CD8-positive, alpha-beta memory T cell (primary cell): ENCODE data around the gene IQSEC1. TPM values are rescaled to one million over a fixed set of nuclear protein-coding genes. Genes with fewer than 3 reads are reported as not detected.

Experiments
- CTCF ChIA-PET: fragments of 350-600 bp; sonication (Branson Sonifier 250); formaldehyde crosslinking; loops from one replicate; lab custom pipeline; 2021; ENCODE audit warnings: antibody characterized with exemption; lab: Charles Lee
- POLR2A ChIA-PET: fragments of 350-600 bp; sonication (Branson Sonifier 250); formaldehyde crosslinking; loops from one replicate; lab custom pipeline; 2021; ENCODE audit warnings: antibody characterized with exemption; lab: Charles Lee
- DNase-seq, 5 donors: peaks; one replicate each; pipeline versions ENCODE4 v3.0.0 to v3.0.0-alpha.2; 2020 to 2022; ENCODE audit warnings: mixed read lengths in 1 of 5
- H3K27ac ChIP-seq: one replicate; pipeline ENCODE4 v1.7.0; 2013; ENCODE audit warnings: low read depth, mild to moderate bottlenecking, low read length, moderate library complexity
- H3K27me3 ChIP-seq: 2 replicates; pipeline ENCODE4 v1.7.0; 2013; ENCODE audit warnings: low read length, mild to moderate bottlenecking; ENCODE audit not compliant: insufficient read depth, poor library complexity, severe bottlenecking
- H3K36me3 ChIP-seq: 2 replicates; pipeline ENCODE4 v1.7.0; 2013; ENCODE audit warnings: mild to moderate bottlenecking, low read length, moderate library complexity; ENCODE audit not compliant: insufficient read depth
- H3K4me1 ChIP-seq: 2 replicates; pipeline ENCODE4 v1.7.0; 2013; ENCODE audit warnings: mild to moderate bottlenecking, low read length, moderate library complexity; ENCODE audit not compliant: insufficient read depth
- H3K4me3 ChIP-seq: 2 replicates; pipeline ENCODE4 v1.7.0; 2013; ENCODE audit warnings: mild to moderate bottlenecking, low read length
- H3K9me3 ChIP-seq: 2 replicates; pipeline ENCODE4 v1.7.0; 2013; ENCODE audit warnings: mild to moderate bottlenecking, low read length
- H3K27ac Mint-ChIP-seq, 8 donors: one replicate each; pipeline ENCODE4 v1.8.0; 2020 to 2021; ENCODE audit warnings: mixed read lengths in 8 of 8, mild to moderate bottlenecking in 6 of 8, inconsistent platforms in 3 of 8, moderate library complexity in 3 of 8
- H3K27me3 Mint-ChIP-seq, 2 donors: one replicate each; pipeline ENCODE4 v1.8.0; 2020 to 2021; ENCODE audit warnings: mixed read lengths in 2 of 2, mild to moderate bottlenecking in 1 of 2, moderate library complexity in 1 of 2
- H3K36me3 Mint-ChIP-seq, 3 donors: one replicate each; pipeline ENCODE4 v1.8.0; 2020 to 2021; ENCODE audit warnings: mixed read lengths in 3 of 3, inconsistent platforms in 1 of 3, mild to moderate bottlenecking in 1 of 3
- H3K4me1 Mint-ChIP-seq, 3 donors: one replicate each; pipeline ENCODE4 v1.8.0; 2020 to 2021; ENCODE audit warnings: mixed read lengths in 3 of 3, inconsistent platforms in 1 of 3, mild to moderate bottlenecking in 1 of 3
- H3K4me3 Mint-ChIP-seq, 7 donors: one replicate each; pipeline ENCODE4 v1.8.0; 2020 to 2021; ENCODE audit warnings: mixed read lengths in 7 of 7, mild to moderate bottlenecking in 6 of 7, moderate library complexity in 4 of 7, inconsistent platforms in 2 of 7
- H3K9me3 Mint-ChIP-seq, 5 donors: one replicate each; pipeline ENCODE4 v1.8.0; 2020 to 2022; ENCODE audit warnings: mixed read lengths in 5 of 5, mild to moderate bottlenecking in 3 of 5, moderate library complexity in 2 of 5, inconsistent platforms in 1 of 5
- polyA plus RNA-seq: library from polyadenylated mRNA; unstranded; fragments of 300-500 nt; fragmentation: Illumina TruSeq; gene quantifications from one replicate; pipeline ENCODE4 v1.2.3, GENCODE V29; 2021
- total RNA-seq, 2 experiments: library from RNA; stranded (reverse); gene quantifications; one replicate each; pipeline ENCODE4 v1.2.3, GENCODE V29; 2021

Gene IQSEC1
- total and polyA plus RNA-seq, 3 experiments from 2014 or later, result 18.5 to 33.7 (median 19.8) TPM

DNA sequence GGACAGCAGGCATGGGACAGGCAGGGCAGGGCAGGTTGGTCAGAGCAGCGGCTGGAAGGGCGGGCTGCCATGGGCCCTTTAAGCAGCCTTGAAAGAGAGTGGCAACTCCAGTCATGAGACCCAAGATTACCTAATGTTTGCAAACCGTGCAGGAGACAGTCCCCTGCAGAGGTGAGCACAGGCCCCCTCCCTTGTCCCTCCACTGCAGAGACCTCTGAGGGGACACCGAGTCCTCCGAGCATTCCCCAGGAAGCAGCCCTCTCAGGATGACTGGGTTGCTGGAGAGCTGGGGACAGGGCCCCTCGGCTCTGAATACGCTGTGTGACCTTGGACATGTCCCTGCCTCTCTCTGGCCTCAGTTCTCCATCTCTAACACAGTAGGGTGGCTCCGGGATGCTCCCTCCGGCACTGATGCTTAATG is 81.4 kb downstream of the IQSEC1 start:
- Histone ChIP-seq H3K4me1 (peaks cover 48% of the 10 kb centered on the region), H3K4me3 (no peak overlapping the region), H3K9me3 (no peaks in the 10 kb centered on the region), H3K27ac (no peak overlapping the region), H3K27me3 (no peaks in the 10 kb centered on the region), H3K36me3 (peaks cover 2% of the 10 kb centered on the region)
- Mint-ChIP-seq H3K36me3 (peaks cover 3 to 38% (median 4%) of the 10 kb centered on the region in 3 donors), H3K27ac (peak overlapping the region in 4 of 8 donors; percentile 25 to 76 (median 54)), H3K9me3 (no peaks in the 10 kb centered on the region), H3K4me1 (peaks cover 51 to 75% (median 60%) of the 10 kb centered on the region in 3 donors), H3K4me3 (peak overlapping the region in 6 of 7 donors; percentile 32 to 65 (median 48)), H3K27me3 (no peaks in the 10 kb centered on the region)
- CTCF ChIA-PET, result interaction anchor here (10.0 kb wide), 1 partner anchor 18 kb away, joined by 134 read pairs; no protein-coding TSS in a partner anchor
- DNase-seq, result peak in 1 of 5 donors; percentile 30
- POLR2A ChIA-PET, result no interaction called here

DNA sequence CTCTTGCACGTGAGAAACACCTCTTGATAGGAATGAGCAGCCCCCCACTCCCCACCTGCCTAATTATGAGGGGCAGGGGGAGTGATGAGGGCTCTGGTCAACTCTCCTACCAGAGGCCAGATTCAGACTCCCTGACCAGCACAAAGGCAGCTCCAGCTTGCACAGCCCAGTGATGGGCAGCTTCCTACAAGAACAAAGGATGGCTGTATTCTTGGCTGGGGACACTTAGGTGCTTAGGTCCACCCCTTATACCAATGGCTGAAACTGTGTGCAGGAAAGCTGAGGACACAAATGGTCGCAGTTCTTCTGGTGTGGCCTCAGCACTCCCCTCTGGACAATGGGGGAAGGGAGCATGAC is 81.8 kb downstream of the IQSEC1 start:
- H3K9me3 ChIP-seq, result no peaks in the 10 kb centered on the region
- Mint-ChIP-seq H3K27ac (peak overlapping the region in 3 of 8 donors; percentile 25 to 76 (median 64)), H3K27me3 (no peaks in the 10 kb centered on the region), H3K9me3 (no peaks in the 10 kb centered on the region), H3K36me3 (peaks cover 1 to 34% (median 3%) of the 10 kb centered on the region in 3 donors), H3K4me1 (peaks cover 48 to 74% (median 56%) of the 10 kb centered on the region in 3 donors), H3K4me3 (peak overlapping the region in 6 of 7 donors; percentile 32 to 65 (median 48))
- DNase-seq, result peak in 1 of 5 donors; percentile 41
- ChIA-PET POLR2A (no interaction called here), CTCF (no interaction called here)
- H3K4me3 ChIP-seq, result no peak overlapping the region
- H3K4me1 ChIP-seq, result peaks cover 52% of the 10 kb centered on the region
- no peaks in the 10 kb centered on the region for H3K27me3 ChIP-seq
- no peak overlapping the region for H3K27ac ChIP-seq
- H3K36me3 ChIP-seq, result no peaks in the 10 kb centered on the region

DNA sequence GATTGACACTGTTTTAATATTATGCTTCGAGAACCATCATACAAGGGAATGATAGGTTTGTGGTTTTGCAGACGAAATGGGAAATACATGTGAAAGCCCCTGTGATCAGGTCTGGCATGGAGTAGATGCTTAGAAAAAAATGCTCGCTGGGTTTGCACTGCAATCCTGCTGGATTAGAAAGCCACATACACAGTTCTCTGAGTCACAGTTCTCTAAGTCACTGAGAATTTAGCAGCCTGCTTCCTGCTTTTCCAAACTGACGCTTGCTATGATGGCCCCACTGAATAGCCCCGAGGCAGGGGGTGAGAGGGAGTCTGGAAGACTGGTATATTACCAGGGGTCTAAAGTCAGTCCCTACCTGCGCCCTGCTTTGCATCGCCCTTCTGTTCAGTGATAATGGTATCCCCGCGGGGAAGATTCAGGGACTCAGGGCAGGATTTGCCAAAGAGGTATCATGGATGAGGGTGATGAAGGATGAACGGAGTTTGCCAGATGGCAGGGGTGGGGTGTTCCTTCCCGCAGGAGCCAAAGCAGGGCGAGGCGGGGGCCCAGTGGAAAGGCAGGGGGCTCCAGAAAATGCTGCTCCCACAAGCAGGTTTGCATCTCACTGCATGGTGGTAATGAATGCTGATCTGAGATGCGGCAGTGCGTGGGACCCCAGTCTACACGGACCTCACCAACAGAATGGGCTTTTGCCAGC is 82.3 kb downstream of the IQSEC1 start:
- no peak overlapping the region for H3K27ac ChIP-seq
- no peaks in the 10 kb centered on the region for H3K9me3 ChIP-seq
- peaks cover 1 to 31% (median 3%) of the 10 kb centered on the region in 3 donors for H3K36me3 Mint-ChIP-seq
- CTCF ChIA-PET, result interaction anchor here (1.8 kb wide), 1 partner anchor 10 kb away, joined by 5 read pairs; no protein-coding TSS in a partner anchor
- H3K27me3 ChIP-seq, result no peaks in the 10 kb centered on the region
- H3K27ac Mint-ChIP-seq, result peak overlapping the region in 3 of 8 donors; percentile 25 to 76 (median 28)
- H3K4me1 ChIP-seq, result peaks cover 55% of the 10 kb centered on the region
- no peaks in the 10 kb centered on the region for H3K27me3 Mint-ChIP-seq
- H3K36me3 ChIP-seq, result no peaks in the 10 kb centered on the region
- no peak overlapping the region for H3K4me3 ChIP-seq
- peak in 1 of 5 donors; percentile 25 for DNase-seq
- no peaks in the 10 kb centered on the region for H3K9me3 Mint-ChIP-seq
- POLR2A ChIA-PET, result no interaction called here
- peak overlapping the region in 3 of 7 donors; percentile 32 to 60 (median 36) for H3K4me3 Mint-ChIP-seq
- H3K4me1 Mint-ChIP-seq, result peaks cover 48 to 75% (median 51%) of the 10 kb centered on the region in 3 donors

DNA sequence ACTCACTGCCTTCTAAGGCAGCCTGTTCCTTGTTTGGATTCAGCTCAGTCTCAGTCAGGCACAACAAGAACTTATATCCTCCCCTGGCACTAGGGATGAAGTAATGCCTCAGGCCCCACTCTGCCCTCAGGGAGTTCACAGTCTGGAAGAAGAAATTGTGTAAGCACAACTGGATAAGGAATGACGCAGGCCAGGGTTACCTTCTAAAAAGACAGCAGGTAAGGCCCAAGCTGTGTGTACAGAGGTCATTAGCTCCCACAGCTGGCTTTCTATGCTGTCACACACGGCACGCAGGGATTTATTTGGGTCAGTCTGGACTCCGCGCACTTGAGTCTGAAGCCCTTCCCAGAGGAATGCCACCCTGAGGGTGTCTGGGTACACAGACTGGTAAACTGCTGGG is 82.9 kb downstream of the IQSEC1 start:
- Histone ChIP-seq H3K4me3 (no peak overlapping the region), H3K9me3 (no peaks in the 10 kb centered on the region), H3K36me3 (no peaks in the 10 kb centered on the region), H3K27me3 (no peaks in the 10 kb centered on the region), H3K27ac (no peak overlapping the region), H3K4me1 (peaks cover 51% of the 10 kb centered on the region)
- CTCF ChIA-PET, result interaction anchor here (1.2 to 1.8 kb wide), 2 partner anchors 9 to 16 kb away, joined by 3 to 5 read pairs; no protein-coding TSS in a partner anchor
- Mint-ChIP-seq H3K9me3 (no peaks in the 10 kb centered on the region), H3K4me3 (peak overlapping the region in 1 of 7 donors; percentile 60), H3K27ac (peak overlapping the region in 4 of 8 donors; percentile 28 to 70 (median 41)), H3K27me3 (no peaks in the 10 kb centered on the region), H3K4me1 (peaks cover 52 to 79% (median 54%) of the 10 kb centered on the region in 3 donors), H3K36me3 (peaks cover 1 to 31% (median 3%) of the 10 kb centered on the region in 3 donors)
- peak in 1 of 5 donors; percentile 25 for DNase-seq
- POLR2A ChIA-PET, result no interaction called here

DNA sequence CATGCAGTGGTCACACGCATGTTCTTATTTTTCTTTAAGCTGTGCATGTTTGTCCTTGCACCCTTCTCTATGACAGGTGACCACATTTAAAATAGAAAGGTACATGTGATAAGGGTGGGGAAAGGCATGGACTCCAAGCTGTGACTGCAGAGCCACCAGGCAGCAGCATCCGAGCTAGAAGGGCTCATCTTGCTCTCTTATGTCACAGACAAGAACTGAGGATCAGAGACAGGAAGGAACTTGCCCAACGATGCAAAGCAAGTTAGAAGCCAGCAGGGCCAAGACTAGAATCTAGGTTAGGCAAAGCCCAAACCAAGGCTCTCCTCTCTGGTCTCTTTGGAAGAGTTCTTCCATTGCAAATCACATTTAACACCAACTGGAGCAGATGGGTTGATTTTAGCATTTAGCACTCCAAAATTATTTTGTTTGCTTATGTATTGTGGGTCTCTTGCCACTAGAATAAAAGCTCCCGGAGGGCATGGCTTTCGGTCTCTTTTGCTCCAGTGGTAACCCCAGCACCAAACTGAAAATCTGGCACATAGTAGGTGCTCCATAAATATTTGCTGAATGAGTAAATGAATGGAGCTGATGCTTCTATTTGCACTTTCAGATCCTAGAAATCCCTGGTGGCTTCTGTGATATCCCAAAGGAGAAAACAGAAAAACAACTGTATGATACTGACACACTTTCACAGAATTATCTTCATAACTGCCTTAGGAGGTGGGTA is 84.3 kb downstream of the IQSEC1 start:
- ChIA-PET CTCF (interaction anchor here (0.7 to 1.8 kb wide), 5 partner anchors 8 to 147 kb away, joined by 3 to 5 read pairs (median 3); no protein-coding TSS in a partner anchor), POLR2A (no interaction called here)
- no peaks in the 10 kb centered on the region for H3K9me3 Mint-ChIP-seq

DNA sequence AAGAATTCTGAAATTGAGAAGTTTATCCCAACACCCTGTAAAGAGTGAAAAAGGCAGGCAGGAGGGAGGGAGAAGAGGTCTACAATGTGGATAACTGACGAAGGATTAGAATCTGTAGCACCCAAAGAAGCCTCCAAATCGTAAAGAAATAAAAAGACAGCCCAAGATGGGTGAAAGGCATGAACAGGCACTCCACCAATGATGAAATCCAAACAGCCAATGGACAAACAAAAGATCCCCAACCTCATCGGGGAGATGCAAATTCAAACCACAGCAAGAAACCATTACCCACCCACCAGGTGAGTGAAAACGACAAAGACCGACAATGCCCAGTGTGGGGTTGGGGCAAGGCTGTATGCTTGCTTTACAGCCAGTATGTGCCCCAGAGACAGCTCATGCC is 85.6 kb downstream of the IQSEC1 start:
- peaks cover 64 to 87% (median 65%) of the 10 kb centered on the region in 3 donors for H3K4me1 Mint-ChIP-seq
- peak in 1 of 5 donors; percentile 15 for DNase-seq
- H3K4me1 ChIP-seq, result peaks cover 62% of the 10 kb centered on the region
- no peak overlapping the region for H3K27ac ChIP-seq
- H3K27ac Mint-ChIP-seq, result peak overlapping the region in 1 of 8 donors; percentile 93
- no peaks in the 10 kb centered on the region for H3K27me3 ChIP-seq
- peaks cover 0 to 27% (median 1%) of the 10 kb centered on the region in 3 donors for H3K36me3 Mint-ChIP-seq
- no peak overlapping the region for H3K4me3 ChIP-seq
- H3K4me3 Mint-ChIP-seq, result peak overlapping the region in 2 of 7 donors; percentile 5 to 41
- H3K36me3 ChIP-seq, result no peaks in the 10 kb centered on the region
- no peaks in the 10 kb centered on the region for H3K9me3 ChIP-seq
- ChIA-PET CTCF (no interaction called here), POLR2A (no interaction called here)
- H3K9me3 Mint-ChIP-seq, result no peaks in the 10 kb centered on the region
- no peaks in the 10 kb centered on the region for H3K27me3 Mint-ChIP-seq

More for the DNA sequence above, 84.3 kb downstream of the IQSEC1 start:
- Histone ChIP-seq H3K27me3 (no peaks in the 10 kb centered on the region), H3K4me1 (peaks cover 55% of the 10 kb centered on the region), H3K4me3 (no peak overlapping the region), H3K36me3 (no peaks in the 10 kb centered on the region), H3K9me3 (no peaks in the 10 kb centered on the region), H3K27ac (no peak overlapping the region)
- Mint-ChIP-seq H3K27me3 (no peaks in the 10 kb centered on the region), H3K27ac (peak overlapping the region in 7 of 8 donors; percentile 23 to 70 (median 61)), H3K36me3 (peaks cover 0 to 27% (median 1%) of the 10 kb centered on the region in 3 donors), H3K4me3 (peak overlapping the region in 1 of 7 donors; percentile 55), H3K4me1 (peaks cover 53 to 79% (median 54%) of the 10 kb centered on the region in 3 donors)
- DNase-seq, result peak in 1 of 5 donors; percentile 1

DNA sequence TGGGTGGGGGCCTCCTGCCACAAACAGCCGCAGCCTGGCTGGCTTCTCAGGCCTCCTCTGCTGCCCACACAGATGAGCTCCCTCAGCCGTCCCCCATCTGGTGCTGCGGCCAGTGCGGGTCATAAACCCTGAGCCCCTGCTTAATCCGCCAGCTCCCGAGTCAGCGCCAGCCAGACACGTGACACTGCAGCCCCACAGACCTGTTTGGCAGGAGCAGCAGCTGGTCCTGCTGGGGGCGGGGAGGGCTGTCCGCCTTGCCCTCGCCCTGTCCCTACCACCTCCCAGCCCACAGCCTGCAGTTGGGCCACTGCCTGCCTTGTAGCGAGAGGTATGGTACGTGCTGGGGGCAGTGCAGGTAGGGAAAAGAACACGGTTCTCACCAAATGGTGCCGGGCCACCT is 86.2 kb downstream of the IQSEC1 start:
- Histone ChIP-seq H3K36me3 (no peaks in the 10 kb centered on the region), H3K4me1 (peaks cover 62% of the 10 kb centered on the region)

More for the DNA sequence above, 86.2 kb downstream of the IQSEC1 start:
- no peak overlapping the region for H3K4me3 ChIP-seq
- ChIA-PET CTCF (no interaction called here), POLR2A (no interaction called here)
- no peaks in the 10 kb centered on the region for H3K9me3 Mint-ChIP-seq
- no peaks in the 10 kb centered on the region for H3K27me3 ChIP-seq
- peak in 1 of 5 donors; percentile 39 for DNase-seq
- no peak overlapping the region for H3K4me3 Mint-ChIP-seq
- H3K27ac ChIP-seq, result no peak overlapping the region
- peaks cover 0 to 27% (median 1%) of the 10 kb centered on the region in 3 donors for H3K36me3 Mint-ChIP-seq
- H3K9me3 ChIP-seq, result no peaks in the 10 kb centered on the region
- no peak overlapping the region for H3K27ac Mint-ChIP-seq
- H3K27me3 Mint-ChIP-seq, result no peaks in the 10 kb centered on the region
- peaks cover 65 to 87% (median 66%) of the 10 kb centered on the region in 3 donors for H3K4me1 Mint-ChIP-seq
